ENCODE data around the gene OSBPL8. TPM values are rescaled to one million over a fixed set of nuclear protein-coding genes. Genes with fewer than 3 reads are reported as not detected.
A peak's percentile ranks its signal among the peaks of the same experiment; 100 is the strongest.

OSBPL8 gene
- total and polyA plus RNA-seq, 9 of the 15 experiments (the other 6 are each of a cell fraction or from before 2014, with no cell fraction given): 17.4 to 82.7 (median 42.8) TPM

GRCh38 chr12:76402259-76402658 lies 157.3 kb downstream of the OSBPL8 start (continued):
- no peak for TF ChIP-seq MIER1 (IDR thresholded peaks at IDR 0.05; ENCODE audit: low read depth)
- no peak for TF ChIP-seq ZNF324 (CRISPR knock-in tag; IDR thresholded peaks at IDR 0.05)
- TF ChIP-seq, protein P1, sequence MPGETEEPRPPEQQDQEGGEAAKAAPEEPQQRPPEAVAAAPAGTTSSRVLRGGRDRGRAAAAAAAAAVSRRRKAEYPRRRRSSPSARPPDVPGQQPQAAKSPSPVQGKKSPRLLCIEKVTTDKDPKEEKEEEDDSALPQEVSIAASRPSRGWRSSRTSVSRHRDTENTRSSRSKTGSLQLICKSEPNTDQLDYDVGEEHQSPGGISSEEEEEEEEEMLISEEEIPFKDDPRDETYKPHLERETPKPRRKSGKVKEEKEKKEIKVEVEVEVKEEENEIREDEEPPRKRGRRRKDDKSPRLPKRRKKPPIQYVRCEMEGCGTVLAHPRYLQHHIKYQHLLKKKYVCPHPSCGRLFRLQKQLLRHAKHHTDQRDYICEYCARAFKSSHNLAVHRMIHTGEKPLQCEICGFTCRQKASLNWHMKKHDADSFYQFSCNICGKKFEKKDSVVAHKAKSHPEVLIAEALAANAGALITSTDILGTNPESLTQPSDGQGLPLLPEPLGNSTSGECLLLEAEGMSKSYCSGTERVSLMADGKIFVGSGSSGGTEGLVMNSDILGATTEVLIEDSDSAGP (CRISPR knock-in tag; IDR thresholded peaks at IDR 0.05): no peak
- TF ChIP-seq RB1 (IDR thresholded peaks at IDR 0.05; ENCODE audit: low read depth): no peak
- no peak for TF ChIP-seq SRSF9 (IDR thresholded peaks at IDR 0.05; ENCODE audit: borderline replicate concordance, low read depth, low read length)
- TF ChIP-seq HMBOX1 (IDR thresholded peaks at IDR 0.05): peak; percentile 72; the same call in 1 of the 2 replicates
- TF ChIP-seq ZC3H8 (IDR thresholded peaks at IDR 0.05): no peak
- 0 out of 2 replicates have a peak, but pooled peaks have one; percentile 50 for TF ChIP-seq ZNF589 (CRISPR knock-in tag; IDR thresholded peaks at IDR 0.05; ENCODE audit: low read depth)
- TF ChIP-seq UBTF (IDR thresholded peaks at IDR 0.05; ENCODE audit: borderline replicate concordance in 1 of 2, low read depth in 2 of 2, low read length in 2 of 2): no peak
- TF ChIP-seq RBM15 (IDR thresholded peaks at IDR 0.05; ENCODE audit: insufficient read depth, low read length): no peak
- TF ChIP-seq ZNF280A (IDR thresholded peaks at IDR 0.05; ENCODE audit: low read depth, partially characterized antibody): no peak
- TF ChIP-seq MTA1 (IDR thresholded peaks at IDR 0.05; ENCODE audit: borderline replicate concordance): peak; percentile 54; the same call in 1 of the 2 replicates
- TF ChIP-seq C11orf30 (IDR thresholded peaks at IDR 0.05; ENCODE audit: low read depth): no peak
- TF ChIP-seq ZNF561 (CRISPR knock-in tag; conservative IDR thresholded peaks at IDR 0.05): no peak
- TF ChIP-seq BCOR (IDR thresholded peaks at IDR 0.05): no peak
- TF ChIP-seq TFAP4 (CRISPR knock-in tag; IDR thresholded peaks at IDR 0.05; ENCODE audit: borderline replicate concordance): 0 out of 2 replicates have a peak, but pooled peaks have one; percentile 21
- TF ChIP-seq, protein P2, sequence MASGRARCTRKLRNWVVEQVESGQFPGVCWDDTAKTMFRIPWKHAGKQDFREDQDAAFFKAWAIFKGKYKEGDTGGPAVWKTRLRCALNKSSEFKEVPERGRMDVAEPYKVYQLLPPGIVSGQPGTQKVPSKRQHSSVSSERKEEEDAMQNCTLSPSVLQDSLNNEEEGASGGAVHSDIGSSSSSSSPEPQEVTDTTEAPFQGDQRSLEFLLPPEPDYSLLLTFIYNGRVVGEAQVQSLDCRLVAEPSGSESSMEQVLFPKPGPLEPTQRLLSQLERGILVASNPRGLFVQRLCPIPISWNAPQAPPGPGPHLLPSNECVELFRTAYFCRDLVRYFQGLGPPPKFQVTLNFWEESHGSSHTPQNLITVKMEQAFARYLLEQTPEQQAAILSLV (tag; IDR thresholded peaks at IDR 0.05): no peak
- no peak for TF ChIP-seq WHSC1 (IDR thresholded peaks at IDR 0.05; ENCODE audit: low read length)
- TF ChIP-seq MCM5 (IDR thresholded peaks at IDR 0.05; ENCODE audit: low read depth): no peak
- TF ChIP-seq ZNF780A (CRISPR knock-in tag; IDR thresholded peaks at IDR 0.05): no peak
